Measurements from ENCODE around the gene CNGB1.

CNGB1 gene

DNA sequence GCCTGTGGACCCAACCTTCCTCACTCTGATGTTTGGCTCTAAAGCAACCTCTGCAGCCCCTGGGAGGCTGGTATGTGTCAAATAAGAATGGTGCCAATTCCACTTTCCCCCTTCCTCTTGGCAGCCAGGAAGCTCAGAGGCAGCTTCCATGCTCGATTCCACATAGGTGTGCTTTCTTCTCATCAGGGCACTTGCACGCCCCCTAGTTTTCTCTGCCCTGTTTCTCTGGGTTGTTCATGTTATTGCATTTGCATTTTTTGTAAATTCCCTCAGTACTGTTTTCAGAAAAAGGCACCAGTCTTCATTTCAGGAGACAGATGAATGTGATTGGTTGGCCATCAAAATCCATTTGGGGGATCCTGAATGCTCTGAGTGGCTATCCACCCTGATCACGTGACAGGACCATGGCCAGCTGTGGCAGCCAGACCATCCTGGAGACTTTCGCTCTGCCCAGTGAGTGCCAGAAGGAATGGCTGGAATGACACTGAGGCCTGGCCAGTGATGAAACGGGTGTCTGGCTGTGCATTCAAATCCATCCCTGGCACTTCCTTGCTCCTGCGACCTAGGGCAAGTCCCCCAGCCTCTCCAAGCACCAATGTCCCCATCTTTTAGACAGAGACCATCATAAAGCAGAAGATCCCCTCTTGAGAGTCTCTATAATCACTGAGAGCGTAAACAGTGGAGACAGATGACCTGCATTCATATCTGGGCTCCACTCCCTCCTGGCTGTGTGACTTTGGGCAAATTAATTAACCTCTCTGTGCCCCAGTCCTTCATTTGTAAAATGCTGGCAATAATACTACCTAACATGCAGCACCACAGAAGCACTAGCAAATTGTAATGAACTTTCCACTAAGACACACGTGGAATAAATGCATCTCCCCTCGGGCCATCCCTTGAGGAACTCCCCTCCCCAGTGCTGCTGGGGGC is 56.4 kb downstream of the CNGB1 start:
- Histone ChIP-seq H3K9ac (ENCODE audit: low read depth, low read length) (no peak overlapping the region), H3K36me3 (ENCODE audit: insufficient read depth, low read length) (no peaks in the 10 kb centered on the region), H3K4me1 (ENCODE audit: insufficient read depth, low read length) (peaks cover 12% of the 10 kb centered on the region), H3K9me3 (ENCODE audit: control insufficient read depth, insufficient read depth, low read length) (no peaks in the 10 kb centered on the region)

DNA sequence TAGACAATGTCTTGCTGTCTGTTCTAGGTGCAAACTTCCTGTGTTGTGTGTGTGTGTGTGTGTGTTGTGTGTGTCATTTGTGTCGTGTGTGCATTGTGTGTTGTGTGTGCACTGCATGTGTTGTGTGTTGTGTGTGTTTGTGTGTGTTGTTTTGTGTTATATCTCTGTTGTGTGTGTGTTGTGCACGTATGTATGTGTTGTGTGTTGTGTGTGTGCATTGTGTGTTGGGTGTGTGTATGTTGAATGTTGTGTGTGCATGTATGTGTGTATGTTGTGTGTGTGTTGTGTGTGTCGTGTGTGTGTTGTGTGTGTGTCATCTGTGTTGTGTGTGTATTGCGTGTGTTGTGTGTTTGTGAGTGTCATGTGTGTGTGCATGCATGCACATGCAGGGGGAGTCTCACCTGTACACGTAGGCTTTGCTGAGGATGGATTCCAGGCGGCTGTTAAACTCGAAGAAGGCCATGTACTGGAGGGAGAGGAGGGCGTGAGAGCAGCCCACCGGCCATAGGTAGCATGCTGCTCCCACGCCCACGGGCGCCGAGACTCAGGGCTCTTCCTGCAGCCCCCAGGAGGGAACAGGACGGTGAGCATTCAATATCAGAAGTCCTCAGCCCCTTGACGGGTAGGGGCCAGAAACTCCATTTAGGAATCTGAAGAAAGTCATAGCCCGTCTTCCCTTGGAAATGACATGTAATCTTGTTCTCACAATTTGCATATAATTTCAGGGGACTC is 58.2 kb downstream of the CNGB1 start:
- Histone ChIP-seq H3K9ac (ENCODE audit: low read depth, low read length) (no peak overlapping the region), H3K36me3 (ENCODE audit: insufficient read depth, low read length) (no peaks in the 10 kb centered on the region), H3K4me1 (ENCODE audit: insufficient read depth, low read length) (peaks cover 12% of the 10 kb centered on the region), H3K9me3 (ENCODE audit: control insufficient read depth, insufficient read depth, low read length) (no peaks in the 10 kb centered on the region)

DNA sequence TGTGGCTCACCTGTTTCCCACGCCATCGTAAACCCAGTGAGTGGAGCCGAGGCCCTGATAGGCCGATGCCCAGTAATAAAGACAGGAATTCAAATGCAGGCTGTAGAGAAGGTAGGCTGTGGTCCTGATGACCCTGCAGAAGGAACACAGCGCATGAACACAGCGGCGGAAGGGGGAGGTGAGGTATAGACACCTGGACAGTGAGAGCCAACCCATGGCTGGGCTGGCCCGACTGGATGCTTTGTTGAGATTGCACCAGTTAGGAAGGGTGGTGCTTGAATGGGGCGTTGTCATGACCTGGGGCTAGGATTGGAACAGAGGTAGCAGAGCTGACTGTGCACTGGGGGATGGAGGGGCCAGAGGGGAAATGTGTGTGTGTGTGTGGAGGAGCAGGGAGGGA is 59.2 kb downstream of the CNGB1 start:
- H3K9ac ChIP-seq (ENCODE audit: low read depth, low read length) = no peak overlapping the region
- peaks cover 12% of the 10 kb centered on the region for H3K4me1 ChIP-seq (ENCODE audit: insufficient read depth, low read length)
- H3K36me3 ChIP-seq (ENCODE audit: insufficient read depth, low read length) = no peaks in the 10 kb centered on the region
- no peaks in the 10 kb centered on the region for H3K9me3 ChIP-seq (ENCODE audit: control insufficient read depth, insufficient read depth, low read length)

DNA sequence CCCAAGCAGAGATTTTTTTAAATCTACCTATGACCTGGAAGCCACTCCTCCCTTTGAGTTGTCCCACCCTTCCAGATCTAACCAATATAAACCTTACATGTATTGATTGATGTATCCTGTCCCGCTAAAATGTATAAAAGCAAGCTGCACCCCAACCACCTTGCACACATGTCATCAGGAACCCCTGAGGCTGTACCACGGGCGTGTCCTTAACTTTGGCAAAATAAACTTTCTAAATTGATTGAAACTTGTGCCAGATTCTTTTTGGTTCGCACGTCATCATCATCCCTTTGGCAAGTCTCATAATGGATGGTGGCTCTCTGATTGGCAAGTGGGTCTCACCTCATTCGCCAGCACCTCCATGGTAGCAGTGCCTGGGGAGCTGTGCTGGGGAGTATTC is 60.2 kb downstream of the CNGB1 start:
- Histone ChIP-seq H3K9ac (ENCODE audit: low read depth, low read length) (no peak overlapping the region), H3K4me1 (ENCODE audit: insufficient read depth, low read length) (peaks cover 12% of the 10 kb centered on the region), H3K36me3 (ENCODE audit: insufficient read depth, low read length) (no peaks in the 10 kb centered on the region), H3K9me3 (ENCODE audit: control insufficient read depth, insufficient read depth, low read length) (no peaks in the 10 kb centered on the region)

DNA sequence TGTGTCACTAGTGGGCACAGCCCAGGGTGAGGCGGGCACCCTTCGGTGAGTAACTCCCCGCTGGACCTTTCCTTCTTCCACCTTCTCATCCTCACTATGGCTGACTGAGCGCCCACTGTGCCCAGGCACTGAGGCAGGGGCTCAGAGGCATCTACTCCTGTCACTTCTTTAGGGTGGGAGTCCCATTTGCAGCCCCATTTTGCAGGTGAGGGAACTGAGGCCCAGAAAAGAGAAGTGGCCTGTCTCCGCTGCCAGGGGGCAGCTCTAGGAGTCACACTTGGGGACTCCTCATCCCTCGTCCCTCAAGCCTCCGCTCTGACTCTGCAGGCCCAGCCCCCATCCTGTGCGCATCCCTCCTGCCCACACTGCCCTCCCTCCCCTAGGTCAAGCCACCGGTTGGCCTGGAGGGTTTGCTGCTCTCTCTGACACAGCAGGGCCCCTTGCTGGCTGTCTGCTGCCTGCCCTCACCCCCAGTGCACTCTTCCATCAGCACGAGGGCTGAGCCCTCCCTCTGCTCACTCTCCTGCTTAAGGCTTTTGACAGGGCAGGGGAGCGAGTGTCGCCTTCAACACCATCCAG is 62.4 kb downstream of the CNGB1 start:
- Histone ChIP-seq H3K9me3 (ENCODE audit: control insufficient read depth, insufficient read depth, low read length) (no peaks in the 10 kb centered on the region), H3K9ac (ENCODE audit: low read depth, low read length) (no peak overlapping the region), H3K4me1 (ENCODE audit: insufficient read depth, low read length) (peaks cover 12% of the 10 kb centered on the region), H3K36me3 (ENCODE audit: insufficient read depth, low read length) (no peaks in the 10 kb centered on the region)

DNA sequence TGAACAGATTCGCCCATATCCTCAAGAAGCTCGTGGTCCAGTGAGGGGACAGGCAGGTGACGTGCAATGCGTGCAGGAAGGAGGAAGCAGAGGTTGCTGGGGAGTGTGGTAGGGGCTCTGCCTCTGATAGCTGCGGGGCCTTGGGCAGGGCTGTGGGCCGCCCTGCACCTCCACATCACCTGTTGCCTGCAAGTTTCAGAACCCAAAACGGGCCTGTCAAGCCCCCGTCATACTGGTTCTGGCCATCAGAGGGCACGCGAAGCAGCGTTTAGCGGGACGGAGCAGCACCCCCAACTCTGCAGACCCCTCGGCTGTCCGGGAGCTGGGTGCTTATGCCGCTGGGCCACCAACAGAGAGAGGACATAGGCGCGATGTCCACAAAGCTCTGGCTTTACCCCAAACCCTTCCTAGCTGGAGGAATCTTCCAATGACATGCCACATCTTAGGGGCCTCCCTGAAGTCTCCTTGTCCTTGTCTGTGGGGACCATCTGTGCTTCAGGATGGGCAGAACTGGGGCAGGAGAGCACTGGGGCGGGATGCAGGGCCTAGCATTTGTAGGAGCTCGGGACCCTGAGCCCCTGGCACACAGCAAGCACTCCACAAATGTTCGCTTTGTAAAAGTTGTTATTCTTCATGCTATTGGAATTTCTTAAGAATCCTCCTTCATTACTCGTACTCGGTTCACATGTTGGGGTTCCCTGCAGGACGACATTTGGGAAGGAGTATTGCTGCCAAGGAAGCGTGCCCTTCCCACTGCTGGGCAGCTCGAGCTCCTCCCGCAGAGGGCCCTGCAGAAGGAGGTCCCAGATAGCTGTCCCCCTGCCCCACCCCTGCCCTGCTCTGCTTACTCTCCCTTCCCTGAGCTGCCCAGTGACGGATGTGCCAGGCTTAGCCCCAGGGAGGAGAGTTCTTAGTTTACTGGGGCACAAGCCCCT is 64.3 kb downstream of the CNGB1 start:
- H3K36me3 ChIP-seq (ENCODE audit: insufficient read depth, low read length) = no peaks in the 10 kb centered on the region

DNA sequence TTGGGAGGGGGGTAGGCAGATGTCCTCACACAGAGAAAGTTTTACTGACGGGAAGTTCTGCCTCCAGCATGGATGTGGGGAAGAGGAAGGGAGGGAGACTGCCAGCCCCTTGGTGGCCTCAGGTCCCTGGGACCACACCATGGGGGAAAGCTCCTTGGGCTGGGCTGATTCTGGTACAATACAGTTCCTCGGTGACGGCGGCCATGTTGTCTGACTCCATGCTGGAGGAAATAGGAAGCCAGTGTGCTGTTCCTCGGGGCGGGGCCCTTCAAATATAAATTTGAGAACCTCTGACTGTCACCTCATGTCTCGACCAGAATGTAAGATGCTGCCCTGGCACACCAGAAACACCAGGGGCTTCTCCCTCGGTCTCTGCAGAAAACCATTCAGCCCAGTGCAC is 66.8 kb downstream of the CNGB1 start:
- H3K4me1 ChIP-seq (ENCODE audit: insufficient read depth, low read length) = no peaks in the 10 kb centered on the region
- H3K9me3 ChIP-seq (ENCODE audit: control insufficient read depth, insufficient read depth, low read length) = no peaks in the 10 kb centered on the region
- H3K36me3 ChIP-seq (ENCODE audit: insufficient read depth, low read length) = no peaks in the 10 kb centered on the region

More for the DNA sequence above, 64.3 kb downstream of the CNGB1 start:
- Histone ChIP-seq H3K9ac (ENCODE audit: low read depth, low read length) (no peak overlapping the region), H3K4me1 (ENCODE audit: insufficient read depth, low read length) (peaks cover 2% of the 10 kb centered on the region; the same call in 1 of the 2 replicates), H3K9me3 (ENCODE audit: control insufficient read depth, insufficient read depth, low read length) (no peaks in the 10 kb centered on the region)

DNA sequence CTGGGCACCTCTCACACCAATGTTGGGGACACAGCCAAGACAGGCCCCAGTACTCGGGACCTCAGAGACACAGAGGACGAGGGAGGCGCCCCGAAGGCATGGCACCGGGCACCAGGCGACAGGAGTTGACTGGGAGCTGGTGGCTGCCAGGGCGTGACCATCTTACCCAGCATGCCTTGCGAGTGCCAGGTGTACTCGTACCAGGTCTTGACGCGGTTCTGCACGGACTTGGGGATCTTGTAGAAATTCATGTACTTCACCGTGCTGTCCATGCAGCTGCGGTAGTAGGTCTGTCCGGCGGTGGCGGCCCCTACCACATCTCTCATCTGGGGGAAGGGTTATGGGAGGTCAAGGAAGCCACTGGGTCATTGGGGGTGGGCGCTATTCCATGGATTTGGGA is 67.3 kb downstream of the CNGB1 start:
- H3K9ac ChIP-seq (ENCODE audit: low read depth, low read length) = no peak overlapping the region
- H3K9me3 ChIP-seq (ENCODE audit: control insufficient read depth, insufficient read depth, low read length) = no peaks in the 10 kb centered on the region
- no peaks in the 10 kb centered on the region for H3K36me3 ChIP-seq (ENCODE audit: insufficient read depth, low read length)
- H3K4me1 ChIP-seq (ENCODE audit: insufficient read depth, low read length) = no peaks in the 10 kb centered on the region

More for the DNA sequence above, 66.8 kb downstream of the CNGB1 start:
- H3K9ac ChIP-seq (ENCODE audit: low read depth, low read length) = no peak overlapping the region

DNA sequence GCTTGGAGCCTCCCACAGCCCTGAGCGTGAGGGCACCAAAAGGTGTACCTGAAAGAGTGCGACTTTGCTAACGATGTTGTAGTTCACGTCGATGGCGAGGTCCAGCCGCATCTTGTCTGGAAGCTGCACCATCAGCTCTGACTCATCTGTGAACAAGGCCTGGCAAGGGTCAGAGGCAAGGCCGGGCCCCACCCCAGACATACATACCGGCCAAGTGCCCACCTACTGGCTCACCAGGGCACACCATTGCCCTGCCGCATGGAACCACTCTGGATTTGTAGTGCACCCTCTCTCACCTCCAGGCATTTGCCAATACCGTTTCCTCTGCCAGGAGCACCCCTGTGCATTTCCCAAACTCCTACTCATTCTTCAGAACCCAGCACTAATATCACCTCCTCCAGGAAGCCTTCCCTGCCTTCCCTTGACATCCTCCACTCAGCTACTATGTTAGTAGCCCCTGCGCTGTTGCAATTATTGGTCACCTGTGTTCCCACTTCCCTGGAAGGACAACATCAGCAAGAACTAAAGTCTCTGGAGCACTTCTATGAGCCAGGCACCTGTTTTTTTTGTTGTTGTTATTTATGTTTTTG is 69.4 kb downstream of the CNGB1 start:
- H3K9me3 ChIP-seq (ENCODE audit: control insufficient read depth, insufficient read depth, low read length) = no peaks in the 10 kb centered on the region
- H3K36me3 ChIP-seq (ENCODE audit: insufficient read depth, low read length) = no peaks in the 10 kb centered on the region
- H3K4me1 ChIP-seq (ENCODE audit: insufficient read depth, low read length) = no peaks in the 10 kb centered on the region
- no peak overlapping the region for H3K9ac ChIP-seq (ENCODE audit: low read depth, low read length)

DNA sequence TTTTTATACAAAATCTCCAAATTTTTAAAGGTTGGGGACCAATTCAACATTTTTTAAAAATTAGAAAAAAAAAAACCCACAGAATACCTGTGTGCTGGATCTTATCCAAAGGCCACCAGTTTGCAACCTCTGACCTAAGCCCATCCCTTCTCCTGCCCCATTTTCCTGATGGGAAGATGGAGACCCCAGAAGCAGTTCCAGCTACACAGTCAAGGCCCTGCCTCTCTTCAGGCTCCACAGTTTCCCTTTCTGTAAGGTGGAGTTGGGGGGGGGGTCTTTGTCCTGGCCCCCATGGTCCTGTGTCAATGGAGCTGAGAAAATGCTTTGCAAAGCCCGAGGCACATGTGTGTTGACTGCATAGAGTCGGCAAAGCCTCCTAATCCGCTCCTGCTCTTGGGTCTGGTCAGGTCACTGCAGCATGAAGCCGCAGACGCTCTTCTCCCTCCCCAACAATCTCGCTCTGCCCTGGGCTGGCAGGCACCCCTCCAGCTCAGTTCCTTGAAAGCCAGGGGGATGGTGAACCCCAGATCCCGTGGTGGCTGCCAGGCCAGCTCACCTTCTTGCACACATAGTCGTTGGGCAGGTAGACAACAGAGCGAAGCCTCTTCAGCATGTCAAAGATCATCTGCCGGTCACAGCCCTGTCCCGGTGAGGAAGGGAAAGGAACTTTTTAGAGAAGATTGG is 70.0 kb downstream of the CNGB1 start:
- no peaks in the 10 kb centered on the region for H3K36me3 ChIP-seq (ENCODE audit: insufficient read depth, low read length)
- no peaks in the 10 kb centered on the region for H3K9me3 ChIP-seq (ENCODE audit: control insufficient read depth, insufficient read depth, low read length)
- H3K9ac ChIP-seq (ENCODE audit: low read depth, low read length) = no peak overlapping the region
- H3K4me1 ChIP-seq (ENCODE audit: insufficient read depth, low read length) = no peaks in the 10 kb centered on the region

DNA sequence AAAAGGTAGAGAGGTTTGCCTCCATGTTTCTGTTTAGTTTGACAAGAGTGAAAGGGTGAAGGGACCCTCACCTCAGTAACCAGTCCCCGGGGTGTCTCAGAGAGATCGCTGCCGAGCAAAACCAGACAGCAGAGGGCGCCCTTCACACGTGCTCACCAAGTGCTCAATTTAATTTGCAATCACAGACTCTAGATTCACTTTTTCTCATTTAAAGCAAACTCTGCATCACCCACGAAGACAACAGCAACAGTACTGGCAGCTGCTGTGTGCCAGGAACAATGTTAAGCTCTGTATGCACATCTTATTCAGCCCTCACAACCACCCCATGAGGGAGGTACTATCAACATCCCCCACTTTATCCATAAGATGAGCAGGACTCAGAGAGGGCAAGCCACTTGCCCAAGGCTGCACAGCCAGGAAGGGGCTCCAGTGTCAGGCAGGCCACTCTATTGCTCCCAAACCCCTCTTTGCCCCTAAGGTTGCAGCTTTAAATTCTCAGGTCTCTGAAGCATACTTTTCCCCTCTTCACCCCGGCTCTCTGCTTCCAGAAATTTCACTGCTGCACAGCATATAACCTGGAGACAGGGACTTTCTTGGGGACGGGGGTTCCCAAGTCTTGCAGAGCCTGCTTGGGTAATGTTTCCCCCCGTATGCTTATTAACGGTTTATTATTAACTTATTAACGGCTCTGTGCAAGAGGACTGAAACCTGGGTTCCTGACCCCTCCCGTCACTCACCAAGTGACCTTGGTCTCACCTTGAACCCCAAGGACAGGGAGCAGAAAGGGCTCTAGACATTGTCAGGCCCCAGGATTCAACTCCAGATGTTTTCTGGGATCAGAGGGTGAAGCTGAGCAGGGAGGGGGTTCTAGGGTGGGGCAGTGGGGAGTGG is 70.9 kb downstream of the CNGB1 start:
- H3K36me3 ChIP-seq (ENCODE audit: insufficient read depth, low read length) = no peaks in the 10 kb centered on the region
- H3K4me1 ChIP-seq (ENCODE audit: insufficient read depth, low read length) = no peaks in the 10 kb centered on the region
- H3K9ac ChIP-seq (ENCODE audit: low read depth, low read length) = no peak overlapping the region
- H3K9me3 ChIP-seq (ENCODE audit: control insufficient read depth, insufficient read depth, low read length) = no peaks in the 10 kb centered on the region

DNA sequence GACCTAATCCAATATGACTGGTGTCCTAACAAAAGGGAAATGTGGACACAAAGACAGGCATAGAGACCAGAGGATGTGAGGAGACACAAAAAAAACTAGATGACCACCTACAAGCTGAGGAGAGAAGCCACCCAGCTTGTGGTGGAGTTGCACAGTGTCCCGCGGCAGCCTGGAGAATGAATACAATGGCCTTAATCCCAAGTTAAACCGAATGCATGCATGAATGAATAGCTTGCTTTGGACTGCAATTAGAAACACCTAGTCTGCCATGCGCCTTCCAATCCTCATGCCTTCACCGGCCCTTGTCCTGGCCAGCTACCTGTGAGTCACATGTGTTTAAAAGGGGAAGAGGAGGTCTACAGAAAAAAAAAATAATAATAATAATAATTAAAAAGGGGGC is 72.0 kb downstream of the CNGB1 start:
- H3K9ac ChIP-seq (ENCODE audit: low read depth, low read length) = no peak overlapping the region
- H3K4me1 ChIP-seq (ENCODE audit: insufficient read depth, low read length) = no peaks in the 10 kb centered on the region
- no peaks in the 10 kb centered on the region for H3K36me3 ChIP-seq (ENCODE audit: insufficient read depth, low read length)
- H3K9me3 ChIP-seq (ENCODE audit: control insufficient read depth, insufficient read depth, low read length) = no peaks in the 10 kb centered on the region
